Astrocyte (in vitro differentiated cells and primary cell): ENCODE measurements around the gene CORO2B.

Experiments used
- EZH2 ChIP-seq: IDR thresholded peaks from 2 replicates; pipeline ENCODE4 v1.6.1; 2012; ENCODE audit warnings: mild to moderate bottlenecking, low read length, inconsistent platforms; ENCODE audit not compliant: insufficient read depth
- TF ChIP-seq, protein P1 (sequence below): IDR thresholded peaks from 2 replicates; pipeline ENCODE4 v1.5.1; 2011; ENCODE audit warnings: low read depth, mild to moderate bottlenecking, inconsistent platforms, low read length, moderate library complexity; ENCODE audit not compliant: insufficient read depth

DNA sequence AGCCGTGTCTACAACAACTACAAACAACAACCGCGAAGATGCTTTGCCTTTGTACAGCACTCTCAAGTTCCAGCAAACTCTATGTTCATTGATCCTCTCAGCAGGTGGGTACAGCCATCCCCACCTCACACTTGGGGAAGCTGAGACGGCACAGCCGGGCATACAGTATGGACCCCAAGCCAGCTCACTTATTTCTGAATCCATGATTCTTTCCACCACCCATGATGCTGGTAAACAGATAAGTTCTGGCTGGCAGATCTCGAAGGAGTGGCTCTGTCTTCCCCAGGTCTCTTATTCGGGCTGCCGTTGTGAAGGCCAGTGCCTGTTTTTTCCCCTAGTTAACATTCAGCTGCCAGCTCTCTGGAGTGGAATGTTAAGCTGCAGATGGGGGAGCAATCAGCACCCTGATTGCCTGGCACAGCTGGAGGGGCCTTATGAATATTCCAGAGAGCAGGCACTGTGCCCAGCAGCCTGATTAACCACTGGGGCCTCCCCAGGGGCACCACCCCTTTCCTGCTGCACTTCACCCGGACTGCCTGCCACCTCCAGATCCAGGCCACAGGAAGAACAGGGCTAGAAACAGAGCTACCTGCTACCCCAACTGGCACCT is 73.2 kb downstream of the CORO2B start:
- TF ChIP-seq, protein P1, sequence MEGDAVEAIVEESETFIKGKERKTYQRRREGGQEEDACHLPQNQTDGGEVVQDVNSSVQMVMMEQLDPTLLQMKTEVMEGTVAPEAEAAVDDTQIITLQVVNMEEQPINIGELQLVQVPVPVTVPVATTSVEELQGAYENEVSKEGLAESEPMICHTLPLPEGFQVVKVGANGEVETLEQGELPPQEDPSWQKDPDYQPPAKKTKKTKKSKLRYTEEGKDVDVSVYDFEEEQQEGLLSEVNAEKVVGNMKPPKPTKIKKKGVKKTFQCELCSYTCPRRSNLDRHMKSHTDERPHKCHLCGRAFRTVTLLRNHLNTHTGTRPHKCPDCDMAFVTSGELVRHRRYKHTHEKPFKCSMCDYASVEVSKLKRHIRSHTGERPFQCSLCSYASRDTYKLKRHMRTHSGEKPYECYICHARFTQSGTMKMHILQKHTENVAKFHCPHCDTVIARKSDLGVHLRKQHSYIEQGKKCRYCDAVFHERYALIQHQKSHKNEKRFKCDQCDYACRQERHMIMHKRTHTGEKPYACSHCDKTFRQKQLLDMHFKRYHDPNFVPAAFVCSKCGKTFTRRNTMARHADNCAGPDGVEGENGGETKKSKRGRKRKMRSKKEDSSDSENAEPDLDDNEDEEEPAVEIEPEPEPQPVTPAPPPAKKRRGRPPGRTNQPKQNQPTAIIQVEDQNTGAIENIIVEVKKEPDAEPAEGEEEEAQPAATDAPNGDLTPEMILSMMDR: no peak
- TF ChIP-seq EZH2: no peak
